Endodermal cell (in vitro differentiated cells): Measurements from ENCODE around the gene ZNF618. TPM values are rescaled to one million over a fixed set of nuclear protein-coding genes. Genes with fewer than 3 reads are reported as not detected.

Experiments used
- DNase-seq: peaks from one replicate; pipeline ENCODE4 v3.0.0-alpha.2; 2017
- H3K27ac ChIP-seq: 2 replicates; pipeline ENCODE4 v1.5.1; 2013; ENCODE audit warnings: mild to moderate bottlenecking, low read depth, low read length, moderate library complexity
- H3K27me3 ChIP-seq: 2 replicates; pipeline ENCODE4 v1.6.1; 2013; ENCODE audit warnings: mild to moderate bottlenecking, low read length, moderate library complexity; ENCODE audit not compliant: insufficient read depth, control insufficient read depth, poor library complexity, severe bottlenecking
- H3K36me3 ChIP-seq: 2 replicates; pipeline ENCODE4 v1.7.0; 2013; ENCODE audit warnings: mild to moderate bottlenecking, low read length, moderate library complexity; ENCODE audit not compliant: control insufficient read depth, insufficient read depth
- H3K4me1 ChIP-seq: one replicate; pipeline ENCODE4 v1.7.0; 2013; ENCODE audit warnings: low read length; ENCODE audit not compliant: control insufficient read depth, insufficient read depth
- H3K4me3 ChIP-seq: 2 replicates; pipeline ENCODE4 v1.5.1; 2013; ENCODE audit warnings: mild to moderate bottlenecking, low read length, moderate library complexity
- H3K9ac ChIP-seq: 2 replicates; pipeline ENCODE4 v1.6.1; 2013; ENCODE audit warnings: mild to moderate bottlenecking, low read length, moderate library complexity; ENCODE audit not compliant: poor library complexity, severe bottlenecking; ENCODE audit errors: extremely low read depth
- H3K9me3 ChIP-seq: 2 replicates; pipeline ENCODE4 v1.6.1; 2013; ENCODE audit warnings: mild to moderate bottlenecking, low read length, moderate library complexity; ENCODE audit not compliant: control insufficient read depth
- H3K27ac Mint-ChIP-seq: 2 replicates; pipeline ENCODE4 v1.8.0; 2020; ENCODE audit warnings: mixed read lengths
- H3K27me3 Mint-ChIP-seq: 2 replicates; pipeline ENCODE4 v1.8.0; 2021; ENCODE audit warnings: mild to moderate bottlenecking, mixed read lengths; ENCODE audit not compliant: insufficient read depth
- H3K36me3 Mint-ChIP-seq: 2 replicates; pipeline ENCODE4 v1.8.0; 2020; ENCODE audit warnings: low read depth, mixed read lengths
- H3K4me1 Mint-ChIP-seq: 2 replicates; pipeline ENCODE4 v1.8.0; 2020; ENCODE audit warnings: mixed read lengths
- H3K4me3 Mint-ChIP-seq: 2 replicates; pipeline ENCODE4 v1.8.0; 2020; ENCODE audit warnings: mild to moderate bottlenecking, moderate library complexity, mixed read lengths
- H3K9me3 Mint-ChIP-seq: 2 replicates; pipeline ENCODE4 v1.8.0; 2020; ENCODE audit warnings: mild to moderate bottlenecking, mixed read lengths
- WGBS, 2 experiments: methylation state at CpG; one replicate each; pipeline versions ENCODE4 v1.1.5 to v1.1.7; 2013; ENCODE audit warnings: missing lambda C conversion rate in 2 of 2, mixed read lengths in 1 of 2; ENCODE audit not compliant: insufficient coverage in 1 of 2, insufficient read length in 1 of 2; 5-methylcytosine and 5-hydroxymethylcytosine counted together
- total RNA-seq, 2 donors: library from RNA; stranded (reverse); fragmentation: NEBNext Ultra II Directional in 1 of 2; extraction: Animal tissue kit (Norgen Biotek cat#: 25700) in 1 of 2; gene quantifications; 2 replicates in 1 of 2; 3 replicates in 1 of 2; pipeline ENCODE4 v1.2.1, GENCODE V29; 2021
- TF ChIP-seq, protein P1 (sequence below): fragments of 200-600 bp; sonication (generic); conservative IDR thresholded peaks from 2 replicates; pipeline ENCODE4 v1.5.0; 2021; ENCODE audit warnings: antibody characterized with exemption, mild to moderate bottlenecking

ZNF618 gene
- total RNA-seq, 2 donors from 2014 or later, result 34.5 to 37.5 TPM

- H3K27me3 ChIP-seq, result no peaks in the 10 kb centered on the region
- no peaks in the 10 kb centered on the region for H3K9me3 ChIP-seq
- no peaks in the 10 kb centered on the region for H3K9me3 Mint-ChIP-seq
- no peak overlapping the region for H3K27ac ChIP-seq
- DNase-seq, result peak; percentile 59
- H3K27me3 Mint-ChIP-seq, result no peaks in the 10 kb centered on the region
- H3K4me3 ChIP-seq, result no peak overlapping the region
- TF ChIP-seq, protein P1, sequence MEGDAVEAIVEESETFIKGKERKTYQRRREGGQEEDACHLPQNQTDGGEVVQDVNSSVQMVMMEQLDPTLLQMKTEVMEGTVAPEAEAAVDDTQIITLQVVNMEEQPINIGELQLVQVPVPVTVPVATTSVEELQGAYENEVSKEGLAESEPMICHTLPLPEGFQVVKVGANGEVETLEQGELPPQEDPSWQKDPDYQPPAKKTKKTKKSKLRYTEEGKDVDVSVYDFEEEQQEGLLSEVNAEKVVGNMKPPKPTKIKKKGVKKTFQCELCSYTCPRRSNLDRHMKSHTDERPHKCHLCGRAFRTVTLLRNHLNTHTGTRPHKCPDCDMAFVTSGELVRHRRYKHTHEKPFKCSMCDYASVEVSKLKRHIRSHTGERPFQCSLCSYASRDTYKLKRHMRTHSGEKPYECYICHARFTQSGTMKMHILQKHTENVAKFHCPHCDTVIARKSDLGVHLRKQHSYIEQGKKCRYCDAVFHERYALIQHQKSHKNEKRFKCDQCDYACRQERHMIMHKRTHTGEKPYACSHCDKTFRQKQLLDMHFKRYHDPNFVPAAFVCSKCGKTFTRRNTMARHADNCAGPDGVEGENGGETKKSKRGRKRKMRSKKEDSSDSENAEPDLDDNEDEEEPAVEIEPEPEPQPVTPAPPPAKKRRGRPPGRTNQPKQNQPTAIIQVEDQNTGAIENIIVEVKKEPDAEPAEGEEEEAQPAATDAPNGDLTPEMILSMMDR, result no peak
- H3K36me3 ChIP-seq, result no peaks in the 10 kb centered on the region
- H3K4me1 ChIP-seq, result peaks cover 3% of the 10 kb centered on the region
- WGBS, 2 experiments, result 86 to 89% methylated on average over 2 of the region's 2 CpGs
- H3K27ac Mint-ChIP-seq, result no peak overlapping the region
- H3K9ac ChIP-seq, result no peak overlapping the region
- no peak overlapping the region for H3K4me3 Mint-ChIP-seq
- H3K4me1 Mint-ChIP-seq, result peaks cover 7% of the 10 kb centered on the region
- no peaks in the 10 kb centered on the region for H3K36me3 Mint-ChIP-seq
Observed at GRCh38 chr9:113854310-113854709, 21.8 kb upstream of the ZNF618 start.

DNA sequence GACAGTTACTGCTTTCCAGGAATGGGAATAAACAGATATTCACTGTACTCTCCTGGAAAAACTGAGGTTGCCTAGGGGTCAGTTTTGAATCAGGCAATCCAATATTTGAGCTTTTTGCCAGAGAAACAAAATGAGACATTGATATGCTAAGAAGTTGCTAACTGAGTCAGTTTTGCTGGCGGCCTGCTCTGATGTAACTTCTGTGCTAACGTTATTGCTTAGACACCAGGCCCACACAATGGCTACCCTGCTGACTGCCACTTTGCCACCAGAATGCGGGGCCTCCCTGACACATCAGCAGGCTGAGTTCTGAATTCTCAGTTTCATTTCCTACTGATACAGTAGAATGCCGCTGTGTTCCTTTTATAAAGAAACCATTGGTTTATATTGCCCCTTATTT lies 18.2 kb upstream of the ZNF618 start:
- Mint-ChIP-seq H3K36me3 (no peaks in the 10 kb centered on the region), H3K9me3 (no peaks in the 10 kb centered on the region), H3K27ac (no peak overlapping the region), H3K27me3 (peaks cover 3% of the 10 kb centered on the region), H3K4me3 (no peak overlapping the region), H3K4me1 (peaks cover 7% of the 10 kb centered on the region)
- 26 to 50% methylated on average over 3 to 4 of the region's 4 CpGs for WGBS, 2 experiments
- Histone ChIP-seq H3K4me1 (peaks cover 3% of the 10 kb centered on the region), H3K9ac (no peak overlapping the region), H3K9me3 (no peaks in the 10 kb centered on the region), H3K4me3 (no peak overlapping the region), H3K27ac (peak overlapping the region; percentile 76), H3K36me3 (no peaks in the 10 kb centered on the region), H3K27me3 (no peaks in the 10 kb centered on the region)
- DNase-seq, result peak; percentile 60
- TF ChIP-seq, protein P1, result no peak

- WGBS, 2 experiments, result 80 to 85% methylated on average over 1 of the region's 1 CpG
- H3K4me3 Mint-ChIP-seq, result no peak overlapping the region
- H3K36me3 Mint-ChIP-seq, result no peaks in the 10 kb centered on the region
- Histone ChIP-seq H3K27me3 (no peaks in the 10 kb centered on the region), H3K4me3 (no peak overlapping the region), H3K4me1 (peaks cover 3% of the 10 kb centered on the region), H3K9me3 (no peaks in the 10 kb centered on the region), H3K27ac (no peak overlapping the region), H3K36me3 (no peaks in the 10 kb centered on the region), H3K9ac (no peak overlapping the region)
- H3K27ac Mint-ChIP-seq, result no peak overlapping the region
- no peaks in the 10 kb centered on the region for H3K9me3 Mint-ChIP-seq
- peaks cover 3% of the 10 kb centered on the region for H3K27me3 Mint-ChIP-seq
- no peak for DNase-seq
- TF ChIP-seq, protein P1, result no peak
- H3K4me1 Mint-ChIP-seq, result peaks cover 7% of the 10 kb centered on the region
Observed at GRCh38 chr9:113858282-113858681, 17.8 kb upstream of the ZNF618 start.
